Thoracic aorta (tissue), 2 donors: ENCODE measurements around the gene CKAP2. TPM values are rescaled to one million over a fixed set of nuclear protein-coding genes. Genes with fewer than 3 reads are reported as not detected.

ENCODE experiments used
- ATAC-seq: fragments of 150-250 bp; one replicate; pipeline ENCODE4 v1.8.0; 2017; ENCODE audit warnings: low read depth; ENCODE audit not compliant: insufficient number of reproducible peaks, low FRiP score
- DNase-seq: peaks from one replicate; pipeline ENCODE4 v3.0.0-alpha.2; 2020; ENCODE audit warnings: low spot score
- H3K27ac ChIP-seq, 2 donors: fragments of 200-600 bp; sonication (generic); 1 replicate in 1 of 2; 2 replicates in 1 of 2; pipeline ENCODE4 v1.5.1; 2016; ENCODE audit warnings: mild to moderate bottlenecking in 2 of 2, moderate library complexity in 2 of 2
- H3K27me3 ChIP-seq: fragments of 200-600 bp; sonication (generic); replicated peaks from 2 replicates; pipeline ENCODE4 v1.6.0; 2016; ENCODE audit warnings: mild to moderate bottlenecking; ENCODE audit not compliant: insufficient read depth
- H3K36me3 ChIP-seq: fragments of 200-600 bp; sonication (generic); one replicate; pipeline ENCODE4 v1.5.1; 2016
- H3K4me1 ChIP-seq, 2 donors: fragments of 200-600 bp; sonication (generic); 1 replicate in 1 of 2; 2 replicates in 1 of 2; pipeline versions ENCODE4 v1.5.1 to v1.6.0; 2016; ENCODE audit warnings: low read depth in 2 of 2, mild to moderate bottlenecking in 1 of 2; ENCODE audit not compliant: control insufficient read depth in 1 of 2
- H3K4me3 ChIP-seq: fragments of 200-600 bp; sonication (generic); 2 replicates; pipeline ENCODE4 v1.5.1; 2016; ENCODE audit warnings: mild to moderate bottlenecking
- H3K9me3 ChIP-seq: fragments of 200-600 bp; sonication (generic); 2 replicates; pipeline ENCODE4 v1.5.1; 2016
- CTCF ChIP-seq: fragments of 200-600 bp; sonication (generic); IDR thresholded peaks from one replicate; pipeline ENCODE4 v1.5.1; 2019; ENCODE audit warnings: antibody characterized with exemption
- total RNA-seq, 2 donors: library from RNA; depleted of rRNA; stranded (reverse); fragments of >200 nt; gene quantifications; one replicate each; pipeline versions ENCODE4 v1.1.0 to v1.2.3, GENCODE V29; 2016

CKAP2 gene
- total RNA-seq, 2 donors from 2014 or later, result 4.6 to 5.1 TPM

- H3K36me3 ChIP-seq, result no peaks in the 10 kb centered on the region
- TF ChIP-seq CTCF, result no peak
- no peaks in the 10 kb centered on the region for H3K27me3 ChIP-seq
- H3K4me1 ChIP-seq, result peaks cover 24 to 33% of the 10 kb centered on the region in 2 donors
- H3K4me3 ChIP-seq, result peak overlapping the region; percentile 80
- ATAC-seq, result no peak
- H3K27ac ChIP-seq, result no peak overlapping the region
- no peaks in the 10 kb centered on the region for H3K9me3 ChIP-seq
- DNase-seq, result no peak
These were observed 4.0 kb upstream of the CKAP2 start for GRCh38 chr13:52451135-52451804.

- TF ChIP-seq CTCF, result no peak
- Histone ChIP-seq H3K27ac (no peak overlapping the region), H3K4me3 (no peak overlapping the region), H3K4me1 (peaks cover 25 to 37% of the 10 kb centered on the region in 2 donors), H3K9me3 (no peaks in the 10 kb centered on the region), H3K27me3 (no peaks in the 10 kb centered on the region), H3K36me3 (no peaks in the 10 kb centered on the region)
- DNase-seq (no peak), ATAC-seq (no peak)
These were observed 2.8 kb upstream of the CKAP2 start for GRCh38 chr13:52452470-52452869.

- ATAC-seq (no peak), DNase-seq (no peak)
- no peaks in the 10 kb centered on the region for H3K9me3 ChIP-seq
- H3K27me3 ChIP-seq, result no peaks in the 10 kb centered on the region
- H3K4me3 ChIP-seq, result peak overlapping the region; percentile 72
- H3K36me3 ChIP-seq, result no peaks in the 10 kb centered on the region
- TF ChIP-seq CTCF, result no peak
- peak overlapping the region; percentile 76 to 89 for H3K27ac ChIP-seq
- peaks cover 7 to 17% of the 10 kb centered on the region in 2 donors for H3K4me1 ChIP-seq
These were observed 839 bp upstream of the CKAP2 start for GRCh38 chr13:52454459-52454819.

- Histone ChIP-seq H3K27ac (peak overlapping the region; percentile 76 to 89), H3K9me3 (no peaks in the 10 kb centered on the region), H3K4me1 (peaks cover 7 to 14% of the 10 kb centered on the region in 2 donors), H3K27me3 (no peaks in the 10 kb centered on the region), H3K4me3 (peak overlapping the region; percentile 72), H3K36me3 (no peaks in the 10 kb centered on the region)
- ATAC-seq, result peak; percentile 16
- TF ChIP-seq CTCF, result no peak
- DNase-seq, result peak; percentile 16
These were observed 381 bp downstream of the CKAP2 start for GRCh38 chr13:52455677-52456041.

GRCh38 chr13:52459668-52460067 lies 4.4 kb downstream of the CKAP2 start:
- Histone ChIP-seq H3K9me3 (no peaks in the 10 kb centered on the region), H3K4me3 (no peak overlapping the region), H3K36me3 (peaks cover 9% of the 10 kb centered on the region), H3K27ac (no peak overlapping the region), H3K27me3 (no peaks in the 10 kb centered on the region), H3K4me1 (peaks cover 4 to 9% of the 10 kb centered on the region in 2 donors)
- TF ChIP-seq CTCF, result no peak
- no peak for ATAC-seq
- DNase-seq, result no peak
